Ishikawa (cell line): ENCODE data around the gene PSMD5.

ENCODE experiments used
- EGR1 ChIP-seq: IDR thresholded peaks from 2 replicates; pipeline ENCODE4 v1.6.1; 2012
- EP300 ChIP-seq: IDR thresholded peaks from 2 replicates; pipeline ENCODE4 v1.6.1; 2012; ENCODE audit warnings: borderline replicate concordance
- FOXM1 ChIP-seq: IDR thresholded peaks from 2 replicates; pipeline ENCODE4 v1.6.1; 2012; ENCODE audit warnings: low read depth, borderline replicate concordance
- RAD21 ChIP-seq: IDR thresholded peaks from 2 replicates; pipeline ENCODE4 v1.6.1; 2012; ENCODE audit warnings: low read depth
- TAF1 ChIP-seq: IDR thresholded peaks from 2 replicates; pipeline ENCODE4 v1.6.1; 2012; ENCODE audit warnings: low read depth, mild to moderate bottlenecking
- TCF12 ChIP-seq: IDR thresholded peaks from 2 replicates; pipeline ENCODE4 v1.6.1; 2012; ENCODE audit warnings: low read depth
- YY1 ChIP-seq: IDR thresholded peaks from 2 replicates; pipeline ENCODE4 v1.6.1; 2012; ENCODE audit warnings: low read depth
- TF ChIP-seq, protein P1 (sequence below): IDR thresholded peaks from 2 replicates; pipeline ENCODE4 v1.6.1; 2012; ENCODE audit warnings: low read depth, mild to moderate bottlenecking

DNA sequence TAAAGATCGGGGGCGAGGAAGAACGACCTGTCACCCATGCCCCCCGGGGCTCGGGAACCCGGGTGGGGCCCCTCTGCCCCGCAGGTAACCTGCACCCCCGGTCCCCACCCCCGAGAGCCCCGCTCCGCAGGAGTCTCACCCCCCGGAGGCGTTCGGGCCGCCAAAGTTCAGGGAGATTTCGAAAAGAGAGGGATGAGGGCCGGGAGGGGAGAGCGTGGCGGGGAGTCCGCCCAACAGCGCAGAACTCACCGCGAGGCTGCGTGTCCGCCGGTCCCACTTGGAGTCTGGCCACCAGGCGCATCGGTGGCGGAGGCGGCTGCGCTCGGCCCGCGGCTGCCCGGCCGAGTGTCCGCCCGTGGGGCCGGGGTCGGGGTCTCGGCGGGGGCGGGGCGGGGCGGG, 34.1 kb upstream of the PSMD5 start, which contains the start of gene PHF19:
- TF ChIP-seq RAD21 (no peak), YY1 (no peak), EP300 (no peak), TAF1 (no peak), EGR1 (no peak), FOXM1 (no peak), TCF12 (no peak)
- TF ChIP-seq, protein P1, sequence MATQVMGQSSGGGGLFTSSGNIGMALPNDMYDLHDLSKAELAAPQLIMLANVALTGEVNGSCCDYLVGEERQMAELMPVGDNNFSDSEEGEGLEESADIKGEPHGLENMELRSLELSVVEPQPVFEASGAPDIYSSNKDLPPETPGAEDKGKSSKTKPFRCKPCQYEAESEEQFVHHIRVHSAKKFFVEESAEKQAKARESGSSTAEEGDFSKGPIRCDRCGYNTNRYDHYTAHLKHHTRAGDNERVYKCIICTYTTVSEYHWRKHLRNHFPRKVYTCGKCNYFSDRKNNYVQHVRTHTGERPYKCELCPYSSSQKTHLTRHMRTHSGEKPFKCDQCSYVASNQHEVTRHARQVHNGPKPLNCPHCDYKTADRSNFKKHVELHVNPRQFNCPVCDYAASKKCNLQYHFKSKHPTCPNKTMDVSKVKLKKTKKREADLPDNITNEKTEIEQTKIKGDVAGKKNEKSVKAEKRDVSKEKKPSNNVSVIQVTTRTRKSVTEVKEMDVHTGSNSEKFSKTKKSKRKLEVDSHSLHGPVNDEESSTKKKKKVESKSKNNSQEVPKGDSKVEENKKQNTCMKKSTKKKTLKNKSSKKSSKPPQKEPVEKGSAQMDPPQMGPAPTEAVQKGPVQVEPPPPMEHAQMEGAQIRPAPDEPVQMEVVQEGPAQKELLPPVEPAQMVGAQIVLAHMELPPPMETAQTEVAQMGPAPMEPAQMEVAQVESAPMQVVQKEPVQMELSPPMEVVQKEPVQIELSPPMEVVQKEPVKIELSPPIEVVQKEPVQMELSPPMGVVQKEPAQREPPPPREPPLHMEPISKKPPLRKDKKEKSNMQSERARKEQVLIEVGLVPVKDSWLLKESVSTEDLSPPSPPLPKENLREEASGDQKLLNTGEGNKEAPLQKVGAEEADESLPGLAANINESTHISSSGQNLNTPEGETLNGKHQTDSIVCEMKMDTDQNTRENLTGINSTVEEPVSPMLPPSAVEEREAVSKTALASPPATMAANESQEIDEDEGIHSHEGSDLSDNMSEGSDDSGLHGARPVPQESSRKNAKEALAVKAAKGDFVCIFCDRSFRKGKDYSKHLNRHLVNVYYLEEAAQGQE: no peak
